HG02938 (cell line): ENCODE results near the gene CRTC2.
A peak's percentile ranks its signal among the peaks of the same experiment; 100 is the strongest.

Experiments used
- ATAC-seq: cut with Tn5 transposase; IDR thresholded peaks from one replicate; pipeline ENCODE4 v1.9.1; 2021; ENCODE audit warnings: mild to moderate bottlenecking, moderate library complexity; ENCODE audit not compliant: unreplicated experiment

Gene CRTC2

DNA sequence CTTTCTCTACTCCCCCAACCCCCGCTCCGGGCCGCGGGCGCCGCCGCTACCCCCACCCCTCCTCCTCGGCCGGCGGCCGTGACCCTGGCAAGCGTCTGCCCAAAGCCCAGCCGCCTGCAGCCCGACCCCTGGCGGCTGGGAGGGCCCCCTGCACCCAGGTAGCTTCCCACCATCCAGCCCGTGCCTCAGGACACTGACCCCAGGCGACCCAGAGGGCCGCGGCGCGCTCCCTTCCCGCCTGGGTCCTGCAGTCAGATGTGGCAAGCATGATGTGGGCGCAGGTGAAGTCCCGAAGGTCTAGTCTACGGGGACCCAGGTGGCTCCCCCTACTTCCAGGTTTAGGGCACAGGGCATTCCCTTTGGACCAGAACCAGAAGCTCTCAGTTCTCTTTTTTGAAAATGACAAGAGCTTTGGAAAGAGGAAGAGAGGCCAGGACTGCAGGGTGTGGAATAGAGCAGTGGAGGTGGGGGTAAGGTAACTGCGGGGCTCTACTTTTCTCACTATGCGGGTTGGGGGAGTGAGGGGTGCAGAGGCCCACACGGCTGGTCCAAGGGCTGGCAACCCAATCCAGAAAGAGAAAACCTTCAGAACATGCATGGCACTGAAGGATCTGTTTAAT lies 11.7 kb downstream of the CRTC2 start, which contains the start of gene DENND4B:
Gene DENND4B (minus strand): TSS at position 97 of the 620 bp plus-strand sequence. CDS start 2,344 bp downstream, outside the sequence.
- ATAC-seq, result peak; percentile 50

DNA sequence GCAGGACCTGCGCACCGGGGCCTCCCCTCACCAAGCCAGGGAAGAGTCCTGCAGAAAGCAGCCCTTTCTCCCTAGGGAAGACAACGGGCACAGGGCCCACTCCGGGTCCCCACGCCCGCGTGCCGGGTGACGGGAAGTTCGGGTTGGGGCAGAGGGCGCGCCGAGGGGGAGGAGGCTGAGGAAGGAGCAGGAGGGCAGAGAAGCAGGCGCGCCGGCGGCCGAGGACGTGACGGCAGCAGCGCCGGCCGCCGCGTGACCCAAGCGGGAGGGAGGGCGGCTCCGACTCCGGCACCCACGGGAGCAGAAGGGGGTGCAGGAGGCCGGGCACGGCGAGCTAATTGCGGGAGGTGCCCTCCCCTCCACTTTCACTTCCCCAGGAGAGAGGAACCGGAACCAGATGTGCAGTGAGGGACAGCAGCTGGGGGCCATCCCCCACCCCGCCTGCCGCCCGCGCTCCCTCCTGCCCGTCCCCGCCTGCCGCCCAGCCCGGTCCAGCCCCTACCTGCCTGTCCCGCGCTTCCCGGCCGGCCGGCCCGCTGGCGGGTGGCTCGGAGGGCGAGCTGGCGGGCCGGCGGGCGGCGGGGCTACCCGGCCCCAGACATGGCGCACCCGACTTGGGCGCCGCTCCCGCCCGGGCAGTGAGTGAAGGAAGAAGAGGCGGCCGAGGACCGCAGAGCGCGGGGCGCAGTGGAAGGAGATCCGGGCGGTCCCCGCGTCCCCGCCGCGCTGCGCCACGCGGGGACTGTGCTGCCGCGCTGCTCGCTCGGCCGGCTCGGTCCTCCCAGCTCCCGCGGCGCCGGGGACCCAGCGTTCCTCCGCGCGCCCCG lies 12.4 kb downstream of the CRTC2 start:
- ATAC-seq, result peak; percentile 68

DNA sequence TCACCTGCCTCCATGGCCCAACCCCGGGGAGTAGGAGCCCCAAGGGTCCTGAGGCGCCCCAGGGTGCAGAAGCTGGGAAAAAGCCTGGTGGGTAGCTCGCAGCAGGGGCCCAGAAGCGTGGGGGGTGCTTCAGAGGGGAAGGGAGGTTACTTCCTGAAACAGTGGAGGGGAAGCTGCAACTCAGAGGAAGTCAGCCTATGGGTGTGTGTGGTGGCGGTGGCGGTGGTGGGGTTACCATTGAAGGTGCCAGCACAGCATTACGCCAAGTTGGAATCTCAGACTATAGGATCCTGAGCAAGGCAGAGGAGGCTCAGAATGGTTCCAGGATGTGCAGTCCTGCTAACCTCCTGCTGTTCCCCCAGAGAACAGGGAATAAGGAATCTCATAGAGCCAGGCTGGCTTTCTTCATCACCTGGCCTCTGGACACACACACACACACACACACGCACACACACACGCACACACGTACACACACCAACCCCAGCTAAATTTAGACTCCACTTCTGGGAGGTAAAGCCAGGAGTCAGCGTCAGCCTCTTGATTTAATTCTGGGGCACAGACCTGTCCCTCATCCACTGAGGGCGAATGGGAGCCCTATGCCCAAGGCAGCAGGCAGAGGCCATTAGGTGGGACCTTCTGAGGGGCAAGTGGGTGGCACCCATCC lies 13.1 kb downstream of the CRTC2 start:
- ATAC-seq, result peak; percentile 7

DNA sequence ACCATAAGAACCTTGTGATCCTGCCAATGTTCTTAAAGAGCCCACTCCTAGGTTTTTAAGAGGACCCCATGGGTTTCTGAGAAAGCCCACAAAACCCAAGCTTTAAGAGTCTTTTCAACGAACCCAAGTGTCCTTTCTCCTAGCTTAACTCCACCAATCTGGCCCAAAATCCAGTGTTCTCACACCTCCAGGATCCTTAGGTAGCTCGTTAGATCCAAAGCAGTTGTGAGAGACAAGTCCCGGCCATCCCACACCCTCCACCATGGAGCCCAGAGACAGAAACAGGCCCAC lies 13.6 kb downstream of the CRTC2 start:
- no peak for ATAC-seq

DNA sequence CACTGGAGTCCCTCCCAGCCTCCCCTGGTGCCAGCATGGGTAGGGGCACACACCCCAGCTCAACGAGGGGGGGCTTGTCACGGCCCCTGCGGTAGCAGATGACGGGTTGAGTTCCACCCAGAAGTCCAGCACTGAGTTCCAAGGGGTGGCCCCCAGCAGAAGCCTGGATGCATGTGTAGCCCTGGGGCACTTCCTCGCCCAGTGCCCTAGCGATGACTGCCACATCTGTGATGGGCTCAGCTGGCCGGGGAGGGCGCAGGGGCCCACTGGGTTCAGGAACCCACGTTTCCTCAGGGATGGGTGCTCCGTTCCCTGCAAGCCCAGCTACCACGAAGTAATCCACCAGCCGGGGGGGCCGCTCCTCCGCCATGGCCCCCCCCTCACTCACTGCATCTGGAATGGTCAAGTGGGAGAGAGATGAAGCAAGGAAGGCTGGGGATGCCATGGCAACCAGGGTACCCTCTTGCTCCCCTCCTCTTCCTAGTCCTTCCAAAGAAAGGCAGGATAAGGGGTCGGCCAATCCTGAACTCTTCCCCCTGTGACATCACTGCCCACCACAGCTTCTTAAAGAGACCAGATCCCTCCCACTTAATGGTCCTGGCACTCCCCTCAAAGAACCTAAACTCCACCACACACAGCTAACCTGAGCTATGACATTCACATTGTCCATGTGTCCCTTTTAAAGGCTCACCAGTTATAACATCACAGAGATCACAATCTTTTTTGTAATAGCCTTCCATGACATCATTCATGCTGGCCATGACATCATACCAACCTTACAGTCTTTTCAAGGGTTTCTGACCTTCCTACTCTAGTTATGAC lies 14.2 kb downstream of the CRTC2 start:
- ATAC-seq, result no peak

DNA sequence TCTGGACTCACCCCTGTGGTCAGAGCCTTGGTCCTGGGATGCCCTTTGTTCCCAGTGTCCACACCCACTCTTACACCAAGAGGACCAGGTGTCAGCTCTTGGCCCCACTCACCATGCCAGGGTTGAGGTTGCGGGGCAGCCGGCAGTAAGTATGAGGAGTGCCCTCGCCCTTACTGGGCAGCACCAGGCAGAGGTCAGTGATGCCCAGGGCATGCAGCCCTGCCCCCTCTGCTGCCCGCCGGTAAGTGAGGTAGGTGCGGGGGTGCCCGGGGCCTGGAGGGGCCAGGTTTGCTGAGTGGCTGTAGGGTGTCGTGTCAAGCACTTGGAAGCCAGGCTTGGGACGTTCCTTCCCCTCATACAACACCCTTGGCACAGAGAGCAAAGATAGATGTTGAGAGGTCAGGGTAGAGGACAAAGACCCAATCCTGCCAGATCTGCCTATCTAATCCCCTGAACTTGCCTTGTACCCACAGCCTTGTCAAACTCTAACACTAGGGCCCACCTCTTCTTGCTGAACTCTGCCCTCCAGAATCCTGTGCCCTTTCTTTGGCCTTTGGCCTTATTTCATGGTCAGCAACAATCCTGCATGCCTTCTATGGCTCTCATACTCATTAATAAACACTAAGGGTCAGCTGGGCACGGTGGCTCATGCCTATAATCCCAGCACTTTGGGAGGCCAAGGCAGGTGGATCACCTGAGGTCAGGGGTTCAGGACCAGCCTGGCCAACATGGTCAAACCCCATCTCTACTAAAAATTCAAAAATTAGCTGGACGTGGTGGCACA lies 15.5 kb downstream of the CRTC2 start:
- ATAC-seq, result no peak

DNA sequence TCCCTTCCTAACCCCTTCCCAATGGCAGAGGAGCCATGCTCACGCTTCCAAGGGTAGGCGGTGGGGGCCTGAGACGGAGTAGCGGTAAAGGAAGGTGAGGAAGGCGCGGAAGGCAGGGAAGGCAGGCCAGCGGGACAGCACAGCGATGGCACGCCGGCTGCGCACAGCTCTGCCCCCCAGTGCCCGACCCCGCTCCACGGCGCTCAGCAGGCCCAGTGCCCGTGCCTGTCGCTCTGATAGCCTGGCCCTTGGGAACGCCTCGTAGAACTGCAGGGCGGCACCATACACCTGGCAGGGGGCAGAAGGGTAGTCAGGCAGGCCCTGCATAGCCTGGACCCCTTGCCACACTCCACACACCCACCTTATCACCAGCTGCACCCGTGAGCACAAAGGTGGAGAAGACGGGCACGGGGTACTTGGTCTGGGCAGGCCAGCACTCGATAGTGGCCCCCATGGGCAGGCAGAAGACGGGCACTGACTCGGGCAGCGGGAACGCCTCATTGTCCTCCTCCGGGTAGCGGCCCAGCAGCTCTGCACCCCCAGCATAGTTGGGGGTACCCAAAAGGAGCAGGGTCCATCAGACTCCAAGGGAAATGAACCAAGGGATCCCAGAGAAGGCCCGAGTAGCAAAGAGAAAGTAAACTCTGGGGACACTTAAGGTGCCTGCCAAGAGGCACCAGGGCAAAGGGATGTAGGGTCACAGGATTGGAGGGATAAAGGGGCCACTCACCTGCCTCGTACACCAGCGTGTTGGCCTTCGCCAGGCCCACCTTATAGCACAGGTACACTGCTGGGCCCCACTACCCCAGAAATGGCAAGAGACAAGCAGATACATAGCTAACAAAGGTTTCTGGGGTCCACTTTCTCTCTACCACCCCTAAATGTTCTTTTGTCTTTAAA lies 16.3 kb downstream of the CRTC2 start:
- no peak for ATAC-seq

DNA sequence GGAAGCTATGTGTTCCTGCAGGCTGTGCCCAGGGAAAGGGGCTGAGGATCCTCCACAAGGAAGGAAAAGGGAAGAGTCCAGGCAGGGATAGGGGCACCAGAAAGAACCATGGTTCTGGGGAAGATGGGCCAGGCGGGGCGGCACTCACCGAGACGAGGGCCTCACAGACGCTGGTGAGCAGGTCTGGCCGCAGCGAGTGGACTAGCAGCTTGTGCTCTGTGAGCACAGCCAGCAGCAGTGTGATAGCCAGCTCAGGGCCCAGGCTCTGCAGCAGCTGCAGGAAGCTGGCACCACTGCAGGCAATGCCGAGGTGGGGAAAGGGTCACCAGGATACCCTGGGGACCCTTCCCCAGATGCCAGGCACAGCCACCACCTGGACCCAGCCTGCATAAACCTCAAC lies 17.7 kb downstream of the CRTC2 start:
- no peak for ATAC-seq

DNA sequence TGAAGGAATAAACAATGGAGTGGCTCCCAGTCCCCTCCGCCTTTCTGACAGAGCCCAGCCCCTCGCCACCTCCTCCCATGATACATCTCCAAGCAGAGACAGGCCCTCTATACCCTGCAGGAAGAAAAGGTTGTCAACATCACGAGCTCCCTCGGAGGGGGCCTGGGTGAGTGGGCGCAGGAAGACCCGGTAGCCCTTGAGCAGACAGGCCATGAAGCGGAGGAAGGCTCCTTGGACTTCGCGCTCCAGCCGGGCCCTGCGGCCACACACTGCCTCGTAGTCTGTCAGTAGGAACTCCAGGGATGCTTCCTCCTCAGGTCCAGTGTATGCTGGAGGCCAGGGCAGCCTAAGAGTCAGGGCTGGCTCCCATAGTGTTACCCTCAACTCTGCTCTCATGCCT lies 18.9 kb downstream of the CRTC2 start:
- ATAC-seq, result no peak

DNA sequence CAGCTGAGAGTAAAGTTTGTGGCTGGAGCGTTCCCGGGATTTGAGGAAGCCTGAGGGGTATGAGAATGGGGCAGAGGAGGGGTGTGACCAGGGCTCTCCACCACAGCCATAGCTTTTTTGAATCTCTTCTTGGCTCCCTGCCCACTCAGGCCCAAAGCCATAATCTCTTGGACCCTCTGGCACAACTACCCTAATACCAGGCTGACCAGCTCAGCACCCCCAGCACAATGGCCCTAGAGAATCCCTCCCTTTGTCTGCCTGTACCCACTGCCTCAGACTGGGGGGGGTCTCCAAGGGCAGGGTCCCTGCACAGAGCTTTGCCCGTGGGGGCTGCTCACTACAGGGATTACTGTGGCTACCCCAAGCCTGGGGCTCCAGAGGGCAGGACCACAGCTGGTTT lies 19.4 kb downstream of the CRTC2 start:
- ATAC-seq, result no peak

DNA sequence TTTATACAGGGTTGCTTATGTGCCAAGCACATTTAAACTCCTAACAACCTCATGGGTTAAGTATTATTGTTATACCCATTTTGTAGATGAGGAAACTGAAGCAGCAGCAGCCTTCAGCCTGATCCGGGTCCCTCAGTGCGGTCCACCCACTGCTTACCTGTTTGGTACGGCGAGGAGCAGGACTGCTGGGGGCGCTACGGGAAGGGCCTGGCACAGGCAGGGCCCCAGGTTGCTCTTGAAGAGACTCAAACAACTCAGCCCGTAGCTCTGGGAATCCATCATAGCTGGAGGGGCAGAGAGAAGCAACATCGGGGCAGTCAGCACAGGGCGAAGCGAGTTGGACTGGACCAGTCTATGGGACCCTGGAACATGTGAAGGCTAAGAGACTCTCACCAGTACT lies 21.1 kb downstream of the CRTC2 start:
- ATAC-seq, result no peak

DNA sequence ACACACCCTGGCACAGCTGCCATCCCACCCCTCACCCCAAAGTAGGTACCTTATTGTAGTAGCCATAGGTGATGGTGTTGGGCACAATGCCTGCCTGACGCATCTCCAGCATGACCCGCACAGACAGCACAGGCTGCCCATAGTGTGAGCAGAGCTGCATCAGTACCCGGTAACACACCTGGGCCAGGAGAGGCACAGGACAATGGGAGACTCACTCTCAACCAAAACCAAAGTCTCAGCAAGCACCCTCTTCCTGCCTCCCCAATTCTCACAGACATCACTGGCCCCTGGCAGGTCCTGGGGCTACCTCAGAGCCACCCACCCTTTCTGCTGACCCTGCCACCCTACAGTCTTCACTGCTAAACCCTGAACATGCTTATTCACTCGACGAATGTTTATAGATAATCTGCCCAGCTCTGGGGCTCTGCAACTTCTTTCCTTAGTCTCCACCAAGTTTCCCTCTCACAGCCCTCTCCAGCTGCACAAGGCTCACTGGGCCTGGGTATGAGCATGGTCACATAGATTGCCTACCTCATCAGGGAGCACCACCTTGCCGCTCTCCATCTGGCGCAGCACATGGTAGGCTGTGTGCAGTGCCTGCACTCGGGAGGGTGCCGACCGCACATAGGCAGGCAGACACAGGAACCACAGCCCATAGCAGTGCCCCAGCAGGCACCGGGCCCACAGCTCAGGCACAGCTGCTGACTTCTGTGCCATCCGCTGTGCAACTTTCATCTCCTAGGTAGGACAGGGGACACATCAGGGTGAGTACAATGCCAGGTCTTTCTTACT lies 22.2 kb downstream of the CRTC2 start:
- ATAC-seq, result no peak

DNA sequence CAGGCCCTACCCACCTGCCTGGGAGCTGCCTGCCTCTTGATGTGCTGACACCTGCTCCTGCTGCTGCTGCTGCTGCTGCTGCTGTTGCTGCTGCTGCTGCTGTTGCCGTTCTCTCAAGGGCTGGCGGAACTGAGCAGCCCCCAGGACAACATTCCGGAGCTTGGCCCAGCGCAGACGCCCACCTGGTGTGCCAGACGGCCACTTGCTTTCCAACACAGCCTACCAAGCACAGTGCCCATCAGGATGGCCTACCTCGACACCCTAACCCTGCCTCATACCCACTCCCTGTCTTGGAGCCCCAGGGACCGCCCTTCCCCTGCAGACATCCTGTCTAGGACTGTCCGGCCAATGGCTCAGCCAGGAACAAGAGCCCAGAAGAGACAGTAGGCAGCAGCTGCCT lies 23.7 kb downstream of the CRTC2 start:
- no peak for ATAC-seq

DNA sequence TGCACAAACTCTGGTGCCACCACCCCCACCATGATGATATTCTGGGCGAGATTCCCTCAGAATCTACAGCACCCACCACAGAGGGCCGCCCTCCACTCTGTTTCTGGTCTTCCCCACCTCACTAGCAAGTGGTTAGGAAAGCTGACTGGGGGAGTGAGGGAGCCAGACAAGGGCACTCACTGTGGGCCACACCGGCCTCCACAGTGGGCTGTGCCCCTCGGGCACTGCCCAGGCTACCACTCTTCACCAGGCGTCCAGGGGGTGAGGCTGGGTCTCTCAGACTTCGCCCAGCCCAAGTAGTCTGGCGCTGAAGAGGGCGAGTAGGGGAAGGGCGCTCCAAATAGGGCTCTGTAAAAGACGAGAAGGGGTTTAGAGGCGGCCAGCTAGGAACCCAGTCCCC lies 24.5 kb downstream of the CRTC2 start:
- ATAC-seq, result no peak

DNA sequence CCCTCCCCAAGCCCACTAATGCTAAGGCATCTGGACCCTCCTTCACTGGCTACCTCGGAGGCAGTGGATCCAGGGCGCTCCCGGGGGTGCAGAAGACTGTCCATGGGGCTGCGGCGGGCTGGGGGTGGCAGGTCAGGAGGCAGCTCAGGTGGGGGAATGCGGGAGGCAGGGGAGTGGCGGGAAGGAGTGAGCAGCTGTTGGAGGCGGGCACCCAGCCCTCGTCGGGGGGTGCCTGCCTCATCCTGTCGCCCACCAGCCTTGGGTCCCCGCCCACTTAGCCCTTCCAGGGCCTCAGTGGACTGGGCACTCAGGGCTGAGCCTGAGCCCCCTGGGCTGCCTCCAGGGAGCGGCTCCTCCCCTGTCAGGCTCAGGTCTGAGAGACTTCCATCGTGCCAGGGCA lies 25.0 kb downstream of the CRTC2 start:
- ATAC-seq, result no peak

DNA sequence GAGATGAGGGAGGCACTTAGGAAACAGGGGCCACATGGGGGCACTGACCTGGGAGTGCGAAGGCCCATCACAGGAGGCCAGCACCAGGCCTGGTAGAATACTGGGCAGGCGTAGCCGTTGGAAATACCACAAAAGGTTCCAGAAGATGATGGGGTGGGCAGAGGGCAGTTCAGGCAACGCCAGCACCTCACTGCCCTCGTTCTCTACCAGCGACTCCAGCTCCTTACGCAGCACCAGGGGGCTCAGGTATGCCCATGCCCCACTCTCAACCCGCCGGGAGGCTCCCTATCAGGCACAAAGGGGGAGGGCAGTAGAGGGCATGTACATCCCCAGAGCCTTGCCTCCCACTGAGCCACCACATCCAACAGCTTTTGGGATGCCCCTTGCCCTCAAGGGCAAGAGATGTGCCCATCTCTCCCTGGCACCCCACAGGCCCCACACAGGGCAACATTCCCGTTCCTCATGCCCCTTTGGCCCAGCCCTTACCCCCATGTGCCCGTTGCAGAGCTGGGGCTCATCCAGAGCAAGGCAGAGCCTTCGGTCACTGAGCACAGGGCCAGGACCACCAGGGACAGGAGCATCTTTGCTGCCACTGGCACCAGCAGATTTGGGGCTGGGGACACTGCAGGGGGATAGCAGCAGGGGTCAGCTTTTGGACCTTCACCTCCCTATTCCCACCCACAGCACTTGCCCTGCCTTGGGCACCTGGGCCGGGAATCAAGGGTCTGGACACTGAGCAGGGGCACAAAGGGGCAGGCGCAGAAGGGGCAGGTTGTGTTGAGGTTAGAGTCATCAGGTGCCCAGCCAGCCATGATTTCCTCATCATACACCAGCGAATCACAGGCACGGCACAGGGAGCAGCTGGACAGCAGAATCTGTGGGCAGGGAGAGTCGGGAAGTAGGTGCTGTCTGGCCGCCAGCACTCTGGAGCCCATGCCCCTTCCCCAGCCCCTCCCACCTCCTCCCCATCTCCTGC lies 26.0 kb downstream of the CRTC2 start:
- no peak for ATAC-seq
